Spleen (tissue), 7 donors: ENCODE results near the gene DCN.

ENCODE experiments used
- POLR2AphosphoS5 ChIP-seq, 3 donors: sonication (generic); formaldehyde crosslinking; IDR thresholded peaks; one replicate each; pipeline ENCODE4 v1.5.1; 2017; ENCODE audit warnings: antibody characterized with exemption in 3 of 3
- TF ChIP-seq, protein P1 (sequence below), 11 experiments: fragments of 200-600 bp in 7 of 11; fragments of 450-650 bp in 4 of 11; sonication (generic) in 4 of 11; IDR thresholded peaks in 8 of 11; conservative IDR thresholded peaks in 3 of 11; 1 replicate in 7 of 11; 2 replicates in 4 of 11; pipeline versions ENCODE4 v1.4.0 to v1.8.0; 2016 to 2021; ENCODE audit warnings: antibody characterized with exemption in 11 of 11, inconsistent platforms in 4 of 11, mild to moderate bottlenecking in 1 of 11
- donor health status: DM: no; HTN: no; CAD: no; lungs with moderate emphysema.
- donor health status: DM: no; HTN: no; CAD: no.
- donor health status: DM: no; HTN: no; CAD: no.

DNA sequence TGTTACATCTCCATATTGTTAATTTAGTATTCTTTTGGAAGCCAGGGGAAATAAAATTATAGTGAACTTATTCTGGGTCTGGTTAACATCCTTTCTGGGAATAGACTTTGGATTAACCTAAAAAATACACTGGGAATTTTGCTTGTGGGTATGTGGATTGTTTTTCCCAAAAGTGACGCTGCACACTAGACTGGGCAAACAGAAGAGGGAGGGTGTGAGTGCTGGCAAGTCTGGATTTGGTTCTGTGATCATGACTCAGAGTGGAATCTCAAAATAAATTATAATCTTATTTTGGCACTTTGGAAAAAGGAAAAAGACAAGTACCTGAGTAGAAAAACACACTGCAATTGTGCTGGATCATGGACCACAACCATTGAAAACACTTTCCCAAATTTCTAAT is 56.1 kb downstream of the DCN start:
- TF ChIP-seq, protein P1, sequence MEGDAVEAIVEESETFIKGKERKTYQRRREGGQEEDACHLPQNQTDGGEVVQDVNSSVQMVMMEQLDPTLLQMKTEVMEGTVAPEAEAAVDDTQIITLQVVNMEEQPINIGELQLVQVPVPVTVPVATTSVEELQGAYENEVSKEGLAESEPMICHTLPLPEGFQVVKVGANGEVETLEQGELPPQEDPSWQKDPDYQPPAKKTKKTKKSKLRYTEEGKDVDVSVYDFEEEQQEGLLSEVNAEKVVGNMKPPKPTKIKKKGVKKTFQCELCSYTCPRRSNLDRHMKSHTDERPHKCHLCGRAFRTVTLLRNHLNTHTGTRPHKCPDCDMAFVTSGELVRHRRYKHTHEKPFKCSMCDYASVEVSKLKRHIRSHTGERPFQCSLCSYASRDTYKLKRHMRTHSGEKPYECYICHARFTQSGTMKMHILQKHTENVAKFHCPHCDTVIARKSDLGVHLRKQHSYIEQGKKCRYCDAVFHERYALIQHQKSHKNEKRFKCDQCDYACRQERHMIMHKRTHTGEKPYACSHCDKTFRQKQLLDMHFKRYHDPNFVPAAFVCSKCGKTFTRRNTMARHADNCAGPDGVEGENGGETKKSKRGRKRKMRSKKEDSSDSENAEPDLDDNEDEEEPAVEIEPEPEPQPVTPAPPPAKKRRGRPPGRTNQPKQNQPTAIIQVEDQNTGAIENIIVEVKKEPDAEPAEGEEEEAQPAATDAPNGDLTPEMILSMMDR (IDR thresholded peaks at IDR 0.05 in 8 of 11, conservative IDR thresholded peaks at IDR 0.05 in 3 of 11), result no peak
- TF ChIP-seq POLR2AphosphoS5 (IDR thresholded peaks at IDR 0.05), result no peak
